Sigmoid colon (tissue), 4 donors: ENCODE measurements around the gene POLR2H.

Experiments
- EP300 ChIP-seq, 4 donors: sonication (generic); formaldehyde crosslinking; IDR thresholded peaks; one replicate each; pipeline ENCODE4 v1.6.1; 2017; ENCODE audit warnings: antibody characterized with exemption in 4 of 4
- POLR2A ChIP-seq, 2 donors: fragments of 450-650 bp; IDR thresholded peaks; one replicate each; pipeline ENCODE4 v1.6.1; 2016; ENCODE audit warnings: antibody characterized with exemption in 2 of 2, mild to moderate bottlenecking in 2 of 2, moderate library complexity in 2 of 2
- TF ChIP-seq, protein P1 (sequence below), 4 experiments: fragments of 450-650 bp in 3 of 4; fragments of 200-600 bp in 1 of 4; IDR thresholded peaks; one replicate each; pipeline ENCODE4 v1.5.1; 2016 to 2019; ENCODE audit warnings: antibody characterized with exemption in 4 of 4, mild to moderate bottlenecking in 3 of 4, moderate library complexity in 2 of 4

GRCh38 chr3:184334470-184335158, 26.9 kb upstream of the POLR2H start:
- TF ChIP-seq, protein P1, sequence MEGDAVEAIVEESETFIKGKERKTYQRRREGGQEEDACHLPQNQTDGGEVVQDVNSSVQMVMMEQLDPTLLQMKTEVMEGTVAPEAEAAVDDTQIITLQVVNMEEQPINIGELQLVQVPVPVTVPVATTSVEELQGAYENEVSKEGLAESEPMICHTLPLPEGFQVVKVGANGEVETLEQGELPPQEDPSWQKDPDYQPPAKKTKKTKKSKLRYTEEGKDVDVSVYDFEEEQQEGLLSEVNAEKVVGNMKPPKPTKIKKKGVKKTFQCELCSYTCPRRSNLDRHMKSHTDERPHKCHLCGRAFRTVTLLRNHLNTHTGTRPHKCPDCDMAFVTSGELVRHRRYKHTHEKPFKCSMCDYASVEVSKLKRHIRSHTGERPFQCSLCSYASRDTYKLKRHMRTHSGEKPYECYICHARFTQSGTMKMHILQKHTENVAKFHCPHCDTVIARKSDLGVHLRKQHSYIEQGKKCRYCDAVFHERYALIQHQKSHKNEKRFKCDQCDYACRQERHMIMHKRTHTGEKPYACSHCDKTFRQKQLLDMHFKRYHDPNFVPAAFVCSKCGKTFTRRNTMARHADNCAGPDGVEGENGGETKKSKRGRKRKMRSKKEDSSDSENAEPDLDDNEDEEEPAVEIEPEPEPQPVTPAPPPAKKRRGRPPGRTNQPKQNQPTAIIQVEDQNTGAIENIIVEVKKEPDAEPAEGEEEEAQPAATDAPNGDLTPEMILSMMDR (IDR thresholded peaks at IDR 0.05), result no peak
- no peak for TF ChIP-seq POLR2A (IDR thresholded peaks at IDR 0.05)
- no peak for TF ChIP-seq EP300 (IDR thresholded peaks at IDR 0.05)
